IPS DF 6.9 (cell line): ENCODE measurements around the gene COTL1.

Experiments used
- DNase-seq: peaks from one replicate; pipeline ENCODE4 v3.0.0-alpha.2; 2013; ENCODE audit warnings: low read depth, low spot score
- H3K27ac ChIP-seq: one replicate; pipeline ENCODE4 v1.5.1; 2013; ENCODE audit warnings: low read length, control low read depth
- H3K27me3 ChIP-seq: 2 replicates; pipeline ENCODE4 v1.6.1; 2013; ENCODE audit warnings: mild to moderate bottlenecking, low read length; ENCODE audit not compliant: control insufficient read depth, insufficient read depth
- H3K36me3 ChIP-seq: 2 replicates; pipeline ENCODE4 v1.6.1; 2013; ENCODE audit warnings: low read length; ENCODE audit not compliant: control insufficient read depth, insufficient read depth
- H3K4me1 ChIP-seq: 2 replicates; pipeline ENCODE4 v1.6.1; 2013; ENCODE audit warnings: low read length; ENCODE audit not compliant: control insufficient read depth, insufficient read depth
- H3K4me3 ChIP-seq: 2 replicates; pipeline ENCODE4 v1.5.1; 2013; ENCODE audit warnings: mild to moderate bottlenecking, low read length
- H3K9me3 ChIP-seq: 2 replicates; pipeline ENCODE4 v1.6.1; 2013; ENCODE audit warnings: low read length, inconsistent platforms; ENCODE audit not compliant: control insufficient read depth, insufficient read depth
- WGBS: extraction: QIAGEN DNeasy Blood & Tissue Kit; methylation state at CpG from one replicate; pipeline ENCODE4 v1.1.7; 2013; ENCODE audit warnings: mixed read lengths, missing lambda C conversion rate; ENCODE audit not compliant: insufficient read length, insufficient coverage; 5-methylcytosine and 5-hydroxymethylcytosine counted together

Gene COTL1

DNA sequence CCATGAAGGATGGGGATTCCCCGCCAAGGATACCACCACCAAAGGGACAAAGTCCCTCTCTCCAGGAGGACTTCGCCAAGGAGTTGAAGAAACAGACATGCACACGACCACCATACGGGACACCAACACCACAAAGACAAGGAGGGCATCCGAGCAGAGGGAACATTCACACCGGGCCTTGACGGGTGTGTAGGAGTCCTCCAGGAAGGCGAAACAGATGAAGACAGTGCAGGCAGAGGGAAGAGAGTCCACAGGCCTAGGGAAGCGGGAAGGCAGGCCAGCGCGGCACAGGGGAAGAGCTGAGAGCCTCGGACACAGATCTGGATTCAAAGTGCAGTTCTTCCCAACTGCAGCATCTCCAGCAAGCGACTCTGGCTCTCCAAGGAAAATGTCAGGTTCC is 10.8 kb downstream of the COTL1 start:
- no peak for DNase-seq
- Histone ChIP-seq H3K36me3 (0 out of 2 replicates have a peak, but pooled peaks cover 2% of the 10 kb centered on the region), H3K27me3 (no peaks in the 10 kb centered on the region), H3K9me3 (no peaks in the 10 kb centered on the region), H3K4me3 (no peak overlapping the region), H3K27ac (no peak overlapping the region), H3K4me1 (peaks cover 4% of the 10 kb centered on the region)
- no CpG with 5 or more reads among the region's 13 CpGs for WGBS

DNA sequence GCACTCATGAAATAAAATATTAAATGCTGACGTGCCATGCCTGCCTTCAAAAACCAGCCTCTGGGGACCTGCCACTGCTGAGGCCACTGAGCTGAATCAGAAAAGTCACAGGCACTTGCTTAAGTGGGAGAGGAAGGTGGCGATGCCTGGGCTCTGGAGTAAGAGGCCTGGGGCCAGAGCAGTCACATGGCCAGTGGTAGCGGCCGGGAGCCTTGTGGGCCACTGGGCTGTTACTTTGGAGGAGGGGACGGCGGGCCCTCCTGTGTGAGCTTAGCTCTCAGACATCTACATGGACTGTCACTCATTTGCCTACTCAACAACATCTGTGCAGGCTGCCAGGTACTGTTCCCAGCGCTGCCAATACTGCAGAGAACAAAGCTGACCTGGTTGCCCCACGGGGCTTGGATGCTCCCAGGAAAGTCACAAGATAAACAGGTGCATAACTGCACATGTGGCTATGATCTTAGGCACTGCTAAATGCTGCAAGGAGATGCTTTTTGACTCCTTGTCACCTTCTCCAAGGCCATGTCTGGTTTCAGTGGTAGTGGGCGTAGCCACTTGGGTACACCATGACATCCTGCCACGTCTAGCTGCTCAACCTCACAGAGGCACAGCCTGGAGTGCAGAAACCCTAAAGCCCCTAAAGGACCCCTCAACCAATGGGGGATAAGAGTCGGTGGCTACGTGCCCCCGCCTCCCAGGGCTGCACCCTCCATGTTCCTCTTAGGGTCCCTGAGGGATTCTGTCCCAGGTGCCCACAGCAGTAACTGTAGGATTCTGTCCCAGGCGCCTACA is 11.6 kb downstream of the COTL1 start:
- no peak for DNase-seq
- WGBS: no CpG with 5 or more reads among the region's 14 CpGs
- Histone ChIP-seq H3K36me3 (0 out of 2 replicates have a peak, but pooled peaks cover 2% of the 10 kb centered on the region), H3K9me3 (no peaks in the 10 kb centered on the region), H3K4me3 (no peak overlapping the region), H3K27me3 (no peaks in the 10 kb centered on the region), H3K4me1 (peaks cover 4% of the 10 kb centered on the region), H3K27ac (no peak overlapping the region)

DNA sequence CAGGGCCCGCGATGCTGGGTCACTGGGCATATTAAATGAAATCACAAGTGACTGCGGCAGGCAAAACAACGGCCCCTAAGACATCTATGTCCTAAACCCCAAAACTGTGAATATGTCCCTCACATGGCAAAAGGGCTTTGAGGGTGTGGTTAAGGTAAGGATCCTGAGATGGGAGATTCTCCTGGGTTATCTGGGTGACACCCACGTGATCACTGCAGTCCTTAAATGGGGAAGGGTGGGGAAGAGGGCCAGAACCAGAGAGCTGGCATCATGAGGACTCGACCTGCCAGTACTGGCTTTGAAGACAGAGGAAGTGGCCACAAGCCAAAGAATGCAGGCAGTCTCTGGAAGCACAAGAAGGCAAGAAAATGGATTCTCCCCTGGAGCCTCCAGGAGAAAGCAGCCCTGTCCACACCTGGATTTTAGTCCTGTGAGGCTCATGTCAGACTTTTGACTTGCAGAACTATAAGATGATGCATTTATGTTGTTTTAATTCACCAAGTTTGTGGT is 12.5 kb downstream of the COTL1 start:
- Histone ChIP-seq H3K9me3 (no peaks in the 10 kb centered on the region), H3K27me3 (no peaks in the 10 kb centered on the region), H3K4me3 (no peak overlapping the region), H3K36me3 (0 out of 2 replicates have a peak, but pooled peaks cover 2% of the 10 kb centered on the region), H3K4me1 (peaks cover 4% of the 10 kb centered on the region), H3K27ac (no peak overlapping the region)
- no peak for DNase-seq
- no CpG with 5 or more reads among the region's 6 CpGs for WGBS

DNA sequence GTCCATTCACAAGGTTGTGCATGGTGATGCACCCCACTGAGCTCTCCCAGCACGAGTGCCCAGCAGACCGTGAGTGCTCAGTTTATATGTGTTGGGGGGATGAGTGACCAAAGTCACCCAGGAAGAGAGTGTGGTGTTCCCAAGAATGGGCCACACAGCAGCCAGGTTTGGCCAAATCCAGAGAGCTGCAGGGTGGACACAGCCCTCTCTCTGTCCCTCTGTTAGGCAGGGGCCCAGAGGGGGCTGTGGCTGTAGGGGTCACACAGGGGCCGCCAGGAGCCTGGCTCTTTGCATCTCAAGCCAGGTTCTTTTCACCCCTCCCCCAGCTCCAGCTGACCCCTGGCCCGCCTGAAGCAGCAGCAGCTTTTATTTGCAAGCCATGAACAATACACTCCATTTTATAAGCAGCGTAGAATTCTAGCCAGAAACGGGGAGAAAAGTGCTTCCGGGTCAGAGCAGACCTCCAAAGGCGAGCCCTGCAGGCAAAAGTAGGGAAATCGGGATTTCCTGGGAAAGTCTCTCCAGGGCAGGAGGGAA is 13.3 kb downstream of the COTL1 start:
- H3K27me3 ChIP-seq: no peaks in the 10 kb centered on the region
- no peak for DNase-seq
- H3K36me3 ChIP-seq: 0 out of 2 replicates have a peak, but pooled peaks cover 2% of the 10 kb centered on the region
- no peaks in the 10 kb centered on the region for H3K9me3 ChIP-seq
- peaks cover 4% of the 10 kb centered on the region for H3K4me1 ChIP-seq
- H3K27ac ChIP-seq: no peak overlapping the region
- H3K4me3 ChIP-seq: no peak overlapping the region
- WGBS: no CpG with 5 or more reads among the region's 9 CpGs

DNA sequence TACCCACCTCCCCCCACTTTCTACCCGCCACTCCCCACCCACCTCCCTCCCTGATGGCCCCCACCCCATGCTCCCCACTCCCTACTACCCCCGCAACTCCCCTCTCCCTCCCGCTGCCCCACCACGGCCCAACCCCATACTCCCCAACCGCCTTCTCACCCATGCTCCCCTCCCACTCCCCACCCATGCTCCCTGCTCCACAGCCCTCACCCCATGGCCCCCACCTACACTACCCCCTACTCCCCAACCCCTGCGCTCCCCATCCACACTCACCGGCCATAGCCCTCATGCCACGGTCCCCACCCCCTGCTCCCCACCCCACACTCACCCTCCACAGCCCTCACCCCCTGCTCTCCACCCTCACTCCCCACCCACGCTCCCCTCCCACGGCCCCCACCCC is 13.9 kb downstream of the COTL1 start:
- peaks cover 5% of the 10 kb centered on the region for H3K4me1 ChIP-seq
- H3K27me3 ChIP-seq: no peaks in the 10 kb centered on the region
- no peak overlapping the region for H3K27ac ChIP-seq
- no peak for DNase-seq
- WGBS: no CpG with 5 or more reads among the region's 10 CpGs
- H3K4me3 ChIP-seq: no peak overlapping the region
- 0 out of 2 replicates have a peak, but pooled peaks cover 2% of the 10 kb centered on the region for H3K36me3 ChIP-seq
- no peaks in the 10 kb centered on the region for H3K9me3 ChIP-seq

DNA sequence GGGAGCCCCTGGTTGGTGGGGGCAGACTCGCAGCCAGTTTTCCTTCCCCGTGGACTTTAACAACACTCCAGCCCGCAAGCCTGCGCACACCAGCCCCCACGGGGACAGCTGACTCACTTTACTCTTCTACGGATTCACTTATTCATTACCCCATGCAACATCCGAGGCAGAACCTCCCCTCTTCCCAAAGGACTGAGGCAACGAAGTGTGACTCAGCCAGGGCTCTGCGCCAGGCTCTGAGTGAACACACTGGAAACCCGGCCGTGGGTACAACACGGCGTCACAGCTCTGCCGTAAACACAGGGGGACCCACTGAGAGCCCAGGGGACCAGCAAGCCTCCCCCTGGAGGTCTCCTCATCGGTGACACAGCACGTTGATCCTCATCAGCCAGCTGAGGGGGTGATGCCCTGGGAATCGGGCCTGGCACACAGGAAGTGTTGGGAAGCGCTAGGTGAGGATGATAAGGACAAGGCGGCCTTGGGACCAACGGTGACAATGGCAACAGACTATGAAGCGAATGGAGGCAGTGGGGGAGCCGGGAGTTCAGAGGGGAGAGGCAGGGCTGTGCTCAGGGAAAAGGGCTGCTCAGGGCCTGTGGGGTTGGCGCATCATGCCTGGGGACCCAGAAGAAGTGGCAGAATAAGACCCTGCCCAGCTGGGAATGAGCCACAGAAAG is 14.6 kb downstream of the COTL1 start:
- no peak overlapping the region for H3K4me3 ChIP-seq
- peaks cover 5% of the 10 kb centered on the region for H3K4me1 ChIP-seq
- WGBS: no CpG with 5 or more reads among the region's 23 CpGs
- no peaks in the 10 kb centered on the region for H3K27me3 ChIP-seq
- no peak for DNase-seq
- no peak overlapping the region for H3K27ac ChIP-seq
- no peaks in the 10 kb centered on the region for H3K9me3 ChIP-seq
- 0 out of 2 replicates have a peak, but pooled peaks cover 2% of the 10 kb centered on the region for H3K36me3 ChIP-seq

DNA sequence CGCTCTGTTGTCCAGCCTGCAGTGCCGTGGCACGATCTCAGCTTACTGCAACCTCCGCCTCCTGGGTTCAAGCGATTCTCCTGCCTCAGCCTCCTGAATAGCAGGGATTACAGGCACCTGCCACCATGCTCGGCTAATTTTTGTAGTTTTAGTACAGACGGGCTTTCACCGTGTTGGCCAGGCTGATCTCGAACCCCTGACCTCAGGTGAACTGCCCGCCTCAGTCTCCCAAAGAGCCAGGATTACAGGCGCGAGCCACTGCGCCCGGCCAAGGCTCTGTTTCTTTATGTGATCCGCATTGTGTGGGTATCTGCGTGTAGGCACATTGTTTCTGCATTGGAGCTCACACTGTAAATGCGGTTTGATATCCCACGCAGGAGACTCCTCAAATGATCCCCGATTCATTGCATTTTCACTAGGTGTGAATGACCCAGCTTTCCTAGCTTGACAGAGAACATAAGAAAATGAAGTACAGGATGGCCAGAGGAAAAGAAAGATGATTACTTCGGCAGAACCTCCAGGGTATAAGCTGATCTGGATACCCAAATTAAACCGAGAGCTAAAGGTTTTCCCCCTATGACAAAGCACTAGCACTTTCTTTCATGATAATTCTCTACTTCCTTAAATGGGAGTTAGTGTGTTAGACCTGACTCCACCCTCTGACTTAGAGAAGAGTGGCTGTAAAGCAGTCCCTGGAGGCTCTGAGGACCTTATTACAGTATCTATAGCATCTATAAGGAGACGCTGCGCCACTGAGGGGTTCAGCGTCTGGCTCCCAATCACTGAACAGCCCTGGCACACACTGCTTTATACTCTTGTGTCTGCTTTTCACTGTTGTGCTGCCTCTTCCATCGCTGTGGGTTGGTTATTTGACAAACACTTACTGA is 17.3 kb downstream of the COTL1 start:
- Histone ChIP-seq H3K4me3 (no peak overlapping the region), H3K9me3 (no peaks in the 10 kb centered on the region), H3K27me3 (no peaks in the 10 kb centered on the region), H3K4me1 (peaks cover 5% of the 10 kb centered on the region), H3K27ac (no peak overlapping the region), H3K36me3 (no peaks in the 10 kb centered on the region)
- DNase-seq: no peak
- WGBS: no CpG with 5 or more reads among the region's 25 CpGs

DNA sequence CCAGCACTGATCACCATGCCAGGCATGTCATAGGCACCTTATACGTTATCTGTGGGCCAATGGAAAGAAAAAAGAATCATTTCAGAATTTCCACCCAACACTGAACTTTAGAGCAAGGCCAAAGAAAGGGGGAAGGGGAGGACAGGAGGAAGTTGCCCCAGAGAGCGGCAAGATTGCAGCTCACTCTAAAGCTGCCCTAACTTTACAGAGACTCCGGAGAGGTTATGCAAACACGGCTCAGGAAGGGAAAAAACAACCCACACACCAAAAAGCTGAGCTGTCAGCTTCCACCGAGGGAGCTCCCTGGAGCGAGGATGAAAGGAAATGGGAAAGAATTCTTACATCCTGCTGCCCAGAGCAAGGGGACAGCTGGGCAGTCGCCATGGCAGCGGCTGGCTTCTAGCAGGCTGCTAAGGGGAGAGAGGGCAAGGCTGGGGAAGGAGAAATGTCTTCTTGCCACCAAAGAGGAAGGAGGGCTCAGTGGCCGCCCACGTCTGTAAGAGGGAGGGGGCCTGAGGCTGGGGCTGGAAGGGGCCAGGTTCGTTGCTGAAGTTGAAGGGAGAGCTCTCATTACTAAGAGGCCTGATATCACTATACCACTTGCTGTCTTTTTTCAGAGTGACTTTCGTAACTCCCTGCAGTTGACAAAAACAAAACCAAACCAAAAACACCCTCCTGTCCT is 18.2 kb downstream of the COTL1 start:
- no CpG with 5 or more reads among the region's 12 CpGs for WGBS
- no peaks in the 10 kb centered on the region for H3K27me3 ChIP-seq
- H3K27ac ChIP-seq: no peak overlapping the region
- no peaks in the 10 kb centered on the region for H3K36me3 ChIP-seq
- no peak overlapping the region for H3K4me3 ChIP-seq
- peaks cover 7% of the 10 kb centered on the region for H3K4me1 ChIP-seq
- peak; percentile 52 for DNase-seq
- no peaks in the 10 kb centered on the region for H3K9me3 ChIP-seq

DNA sequence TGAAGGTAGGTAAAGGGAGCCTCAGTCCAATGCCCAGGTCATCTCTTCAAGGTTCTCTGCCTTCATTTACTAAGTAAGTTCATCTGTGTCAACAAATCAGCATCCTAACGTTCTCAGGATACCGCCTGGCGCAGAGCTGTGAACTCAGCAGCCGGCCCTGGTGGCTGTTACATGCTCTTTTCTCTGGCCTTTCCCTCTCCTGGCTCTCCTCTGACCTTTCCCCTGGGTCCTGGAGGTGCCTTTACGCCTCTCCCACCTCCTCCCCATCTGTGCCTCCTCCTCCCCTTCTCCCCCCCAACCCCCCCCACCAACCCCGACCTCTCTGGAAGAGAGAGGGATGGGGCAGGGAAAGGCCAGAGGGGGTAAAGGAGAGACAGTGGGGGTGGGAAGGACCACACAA is 19.5 kb downstream of the COTL1 start:
- Histone ChIP-seq H3K36me3 (no peaks in the 10 kb centered on the region), H3K4me1 (peaks cover 3% of the 10 kb centered on the region; the same call in 1 of the 2 replicates), H3K4me3 (no peak overlapping the region), H3K9me3 (no peaks in the 10 kb centered on the region), H3K27ac (no peak overlapping the region), H3K27me3 (no peaks in the 10 kb centered on the region)
- no CpG with 5 or more reads among the region's 6 CpGs for WGBS
- no peak for DNase-seq
